CD4-positive, alpha-beta T cell (primary cell): ENCODE data around the gene ZFAND6. TPM values are rescaled to one million over a fixed set of nuclear protein-coding genes. Genes with fewer than 3 reads are reported as not detected.

Experiments
- ATAC-seq: fragments of 200-7000 bp; cut with Tn5 transposase; one replicate; pipeline ENCODE4 v1.10.0; 2022; ENCODE audit warnings: mild to moderate bottlenecking; ENCODE audit not compliant: poor library complexity
- CTCF ChIA-PET: fragments of 350-600 bp; sonication (Branson Sonifier 250); formaldehyde crosslinking; loops from one replicate; lab custom pipeline; 2021; ENCODE audit warnings: antibody characterized with exemption, inconsistent platforms; lab: Charles Lee
- POLR2A ChIA-PET: fragments of 350-600 bp; sonication (Branson Sonifier 250); formaldehyde crosslinking; loops from one replicate; lab custom pipeline; 2021; ENCODE audit warnings: antibody characterized with exemption, inconsistent platforms; lab: Charles Lee
- DNase-seq, 14 experiments: peaks; one replicate each; pipeline ENCODE4 v3.0.0-alpha.2; 2013 to 2020; ENCODE audit warnings: mixed read lengths in 2 of 14
- H3K27ac ChIP-seq, 2 donors: one replicate each; pipeline versions ENCODE4 v1.5.1 to v1.7.0; 2013; ENCODE audit warnings: low read length in 2 of 2, low read depth in 1 of 2, mild to moderate bottlenecking in 1 of 2
- H3K27me3 ChIP-seq, 2 experiments: 1 replicate in 1 of 2; 2 replicates in 1 of 2; pipeline versions ENCODE4 v1.6.1 to v1.7.0; 2013; ENCODE audit warnings: low read length in 2 of 2, control low read depth in 1 of 2, mild to moderate bottlenecking in 1 of 2, moderate library complexity in 1 of 2; ENCODE audit not compliant: insufficient read depth in 2 of 2, control insufficient read depth in 1 of 2
- H3K36me3 ChIP-seq: one replicate; pipeline ENCODE4 v1.6.1; 2013; ENCODE audit warnings: low read length, control low read depth; ENCODE audit not compliant: insufficient read depth
- H3K4me1 ChIP-seq: one replicate; pipeline ENCODE4 v1.6.1; 2013; ENCODE audit warnings: low read length, control low read depth; ENCODE audit not compliant: insufficient read depth
- H3K4me3 ChIP-seq: one replicate; pipeline ENCODE4 v1.5.1; 2013; ENCODE audit warnings: mild to moderate bottlenecking, low read length, moderate library complexity
- H3K9me3 ChIP-seq, 2 experiments: 1 replicate in 1 of 2; 2 replicates in 1 of 2; pipeline versions ENCODE4 v1.6.1 to v1.7.0; 2013; ENCODE audit warnings: low read length in 2 of 2, mild to moderate bottlenecking in 2 of 2, control low read depth in 1 of 2, moderate library complexity in 1 of 2; ENCODE audit not compliant: control insufficient read depth in 1 of 2, insufficient read depth in 1 of 2
- H3K27ac Mint-ChIP-seq: one replicate; pipeline ENCODE4 v1.8.0; 2020; ENCODE audit warnings: mixed read lengths
- H3K27me3 Mint-ChIP-seq: one replicate; pipeline ENCODE4 v1.8.0; 2021; ENCODE audit warnings: mixed read lengths
- H3K36me3 Mint-ChIP-seq: one replicate; pipeline ENCODE4 v1.8.0; 2021; ENCODE audit warnings: low read depth, mixed read lengths
- H3K4me1 Mint-ChIP-seq: one replicate; pipeline ENCODE4 v1.8.0; 2021; ENCODE audit warnings: low read depth, mixed read lengths
- H3K4me3 Mint-ChIP-seq: one replicate; pipeline ENCODE4 v1.8.0; 2020; ENCODE audit warnings: mild to moderate bottlenecking, mixed read lengths
- H3K9me3 Mint-ChIP-seq: one replicate; pipeline ENCODE4 v1.8.0; 2020; ENCODE audit warnings: mixed read lengths
- CTCF ChIP-seq: fragments of 200-600 bp; IDR thresholded peaks from one replicate; pipeline ENCODE4 v1.8.0; 2022; ENCODE audit warnings: antibody characterized with exemption, mild to moderate bottlenecking
- intact Hi-C, 2 experiments: fragments of 100-400 bp; cut with DNase I in 1 of 2; cut with micrococcal nuclease in 1 of 2; formaldehyde crosslinking; loops; one replicate each; pipeline versions ENCODE4 v1.15.1 to v1.9.0; 2023 to 2025; cut with DNase I, micrococcal nuclease
- total RNA-seq, 174 experiments: library from RNA in 2 of 174; stranded (reverse) in 2 of 174; gene quantifications; one replicate each; pipeline ENCODE4 v1.2.3 and lab custom pipeline; 2021 to 2026

The ZFAND6 gene
- total RNA-seq, 2 experiments from 2014 or later = 65.5 to 69.2 TPM

- intact Hi-C loops = no loop called here
- Histone ChIP-seq H3K27ac (no peak overlapping the region), H3K4me3 (no peak overlapping the region), H3K9me3 (no peaks in the 10 kb centered on the region), H3K4me1 (no peaks in the 10 kb centered on the region), H3K27me3 (no peaks in the 10 kb centered on the region), H3K36me3 (no peaks in the 10 kb centered on the region)
- DNase-seq (no peak), ATAC-seq (no peak)
- no peaks in the 10 kb centered on the region for H3K9me3 Mint-ChIP-seq
- H3K27me3 Mint-ChIP-seq = no peaks in the 10 kb centered on the region
- ChIA-PET CTCF (interaction anchor here (1.0 kb wide), 1 partner anchor 10 kb away, joined by 3 read pairs; no protein-coding TSS in a partner anchor), POLR2A (interaction anchor here (0.6 kb wide), 1 partner anchor 9 kb away, joined by 3 read pairs; no protein-coding TSS in a partner anchor)
- TF ChIP-seq CTCF = no peak
- H3K36me3 Mint-ChIP-seq = no peaks in the 10 kb centered on the region
- H3K4me1 Mint-ChIP-seq = peaks cover 55% of the 10 kb centered on the region
- H3K27ac Mint-ChIP-seq = no peak overlapping the region
- no peak overlapping the region for H3K4me3 Mint-ChIP-seq
These were observed 54.6 kb downstream of the ZFAND6 start for GRCh38 chr15:80114114-80114513.

GRCh38 chr15:80115021-80115420 is 55.5 kb downstream of the ZFAND6 start:
- no peak for TF ChIP-seq CTCF
- intact Hi-C loops = no loop called here
- POLR2A ChIA-PET = no interaction called here
- ATAC-seq (no peak), DNase-seq (no peak)
- no peaks in the 10 kb centered on the region for H3K9me3 Mint-ChIP-seq
- Histone ChIP-seq H3K36me3 (no peaks in the 10 kb centered on the region), H3K27me3 (no peaks in the 10 kb centered on the region), H3K27ac (no peak overlapping the region), H3K4me1 (no peaks in the 10 kb centered on the region), H3K9me3 (no peaks in the 10 kb centered on the region), H3K4me3 (no peak overlapping the region)
- H3K27ac Mint-ChIP-seq = no peak overlapping the region
- peaks cover 3% of the 10 kb centered on the region for H3K36me3 Mint-ChIP-seq
- peaks cover 48% of the 10 kb centered on the region for H3K4me1 Mint-ChIP-seq
- no peaks in the 10 kb centered on the region for H3K27me3 Mint-ChIP-seq
- no peak overlapping the region for H3K4me3 Mint-ChIP-seq
- CTCF ChIA-PET = no interaction called here

- no peaks in the 10 kb centered on the region for H3K27me3 Mint-ChIP-seq
- no peak for ATAC-seq
- H3K36me3 ChIP-seq = peaks cover 30% of the 10 kb centered on the region
- H3K9me3 Mint-ChIP-seq = no peaks in the 10 kb centered on the region
- ChIA-PET POLR2A (no interaction called here), CTCF (no interaction called here)
- no peaks in the 10 kb centered on the region for H3K4me1 ChIP-seq
- H3K36me3 Mint-ChIP-seq = peaks cover 40% of the 10 kb centered on the region
- H3K4me3 ChIP-seq = no peak overlapping the region
- no peak overlapping the region for H3K4me3 Mint-ChIP-seq
- DNase-seq = no peak
- no peaks in the 10 kb centered on the region for H3K27me3 ChIP-seq
- no peak for TF ChIP-seq CTCF
- H3K27ac Mint-ChIP-seq = no peak overlapping the region
- intact Hi-C loops = no loop called here
- H3K9me3 ChIP-seq = no peaks in the 10 kb centered on the region
- H3K4me1 Mint-ChIP-seq = peaks cover 29% of the 10 kb centered on the region
- H3K27ac ChIP-seq = no peak overlapping the region
These were observed 59.5 kb downstream of the ZFAND6 start for GRCh38 chr15:80118956-80119355.
